OCI-LY1 (cell line): ENCODE measurements around the gene CSTB.
A peak's percentile ranks its signal among the peaks of the same experiment; 100 is the strongest.

Experiments used
- H2AFZ ChIP-seq: fragments of 200-600 bp; sonication (generic), shearing (Covaris generic); 2 replicates; pipeline ENCODE4 v1.6.0; 2014; ENCODE audit warnings: antibody characterized with exemption, mild to moderate bottlenecking, low read length
- H3F3A ChIP-seq: fragments of 200-600 bp; sonication (generic), shearing (Covaris generic); 2 replicates; pipeline ENCODE4 v1.6.0; 2014; ENCODE audit warnings: mild to moderate bottlenecking, antibody characterized with exemption, low read length, moderate library complexity; ENCODE audit not compliant: insufficient read depth
- H3K27ac ChIP-seq: fragments of 200-600 bp; sonication (generic); 2 replicates; pipeline ENCODE4 v1.5.1; 2014; ENCODE audit warnings: low read length, mixed run types, mild to moderate bottlenecking, low read depth; ENCODE audit not compliant: poor library complexity, severe bottlenecking
- H3K27me3 ChIP-seq: fragments of 200-600 bp; sonication (generic); 2 replicates; pipeline ENCODE4 v1.6.0; 2014; ENCODE audit warnings: antibody characterized with exemption, mild to moderate bottlenecking, low read length, moderate library complexity; ENCODE audit not compliant: insufficient read depth
- H3K36me3 ChIP-seq: fragments of 200-600 bp; sonication (generic); 2 replicates; pipeline ENCODE4 v1.6.1; 2014; ENCODE audit warnings: mild to moderate bottlenecking, antibody characterized with exemption, low read length, moderate library complexity, mixed read lengths; ENCODE audit not compliant: insufficient read depth
- H3K4me1 ChIP-seq: fragments of 200-600 bp; sonication (generic); 2 replicates; pipeline ENCODE4 v1.5.1; 2014; ENCODE audit warnings: mild to moderate bottlenecking, low read length, moderate library complexity; ENCODE audit not compliant: insufficient read depth, severe bottlenecking
- H3K4me2 ChIP-seq: fragments of 200-600 bp; sonication (generic), shearing (Covaris generic); 2 replicates; pipeline ENCODE4 v1.6.1; 2014; ENCODE audit warnings: low read length
- H3K4me3 ChIP-seq: fragments of 200-600 bp; sonication (generic); 2 replicates; pipeline ENCODE4 v1.5.1; 2014; ENCODE audit warnings: low read length, low read depth, mild to moderate bottlenecking, mixed read lengths; ENCODE audit not compliant: poor library complexity, severe bottlenecking
- H3K79me2 ChIP-seq: fragments of 200-600 bp; shearing (Covaris generic); 2 replicates; pipeline ENCODE4 v1.6.1; 2016; ENCODE audit warnings: mixed run types, low read length, mixed read lengths; ENCODE audit not compliant: insufficient read depth
- H3K9ac ChIP-seq: fragments of 200-600 bp; sonication (generic), shearing (Covaris generic); 2 replicates; pipeline ENCODE4 v1.6.1; 2014; ENCODE audit warnings: mild to moderate bottlenecking, low read length, mixed read lengths
- H3K9me2 ChIP-seq: fragments of 200-600 bp; sonication (generic), shearing (Covaris generic); 2 replicates; pipeline ENCODE4 v1.6.1; 2014; ENCODE audit warnings: low read depth, mild to moderate bottlenecking, low read length, mixed read lengths
- H3K9me3 ChIP-seq: fragments of 200-600 bp; shearing (Covaris generic); 2 replicates; pipeline ENCODE4 v1.6.1; 2014; ENCODE audit warnings: low read length, mixed read lengths
- H4K20me1 ChIP-seq: fragments of 200-600 bp; sonication (generic), shearing (Covaris generic); 2 replicates; pipeline ENCODE4 v1.6.0; 2016; ENCODE audit warnings: mild to moderate bottlenecking, low read length; ENCODE audit not compliant: insufficient read depth
- EZH2 ChIP-seq: fragments of 200-600 bp; sonication (generic), shearing (Covaris generic); IDR thresholded peaks from 2 replicates; pipeline ENCODE4 v1.8.0; 2017; ENCODE audit warnings: borderline replicate concordance, mixed run types, mild to moderate bottlenecking, antibody characterized with exemption, low read length, moderate library complexity, mixed read lengths
- TF ChIP-seq, protein P1 (sequence below): fragments of 200-600 bp; sonication (generic), shearing (Covaris generic); IDR thresholded peaks from 2 replicates; pipeline ENCODE4 v1.5.1; 2017; ENCODE audit warnings: mild to moderate bottlenecking, antibody characterized with exemption, low read length, moderate library complexity, mixed read lengths

CSTB gene

DNA sequence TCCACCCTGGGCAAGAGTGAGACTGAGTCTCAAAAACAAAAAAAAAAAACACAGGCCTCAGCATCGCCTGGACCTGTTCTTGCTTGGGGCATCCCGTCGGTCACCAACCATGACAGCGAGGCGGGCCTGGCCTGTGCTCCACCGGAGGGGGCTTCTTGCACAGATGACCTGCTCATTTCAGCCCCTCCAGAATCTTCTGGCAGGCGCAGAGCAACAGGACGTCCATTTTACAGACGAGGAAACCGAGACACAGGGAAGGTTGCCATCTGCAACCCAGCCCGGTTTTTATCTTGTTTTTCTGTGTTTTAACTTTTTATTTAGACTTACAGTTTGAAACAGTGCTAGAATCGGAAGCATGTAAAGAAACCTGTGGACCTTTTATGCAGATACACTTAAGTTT is 918 bp downstream of the CSTB start:
- H4K20me1 ChIP-seq, result no peaks in the 10 kb centered on the region
- H3K36me3 ChIP-seq, result peaks cover 30% of the 10 kb centered on the region
- H3K4me2 ChIP-seq, result peak overlapping the region; percentile 74
- H3K27me3 ChIP-seq, result no peaks in the 10 kb centered on the region
- no peaks in the 10 kb centered on the region for H3K9me2 ChIP-seq
- H2AFZ ChIP-seq, result no peak overlapping the region
- TF ChIP-seq, protein P1, sequence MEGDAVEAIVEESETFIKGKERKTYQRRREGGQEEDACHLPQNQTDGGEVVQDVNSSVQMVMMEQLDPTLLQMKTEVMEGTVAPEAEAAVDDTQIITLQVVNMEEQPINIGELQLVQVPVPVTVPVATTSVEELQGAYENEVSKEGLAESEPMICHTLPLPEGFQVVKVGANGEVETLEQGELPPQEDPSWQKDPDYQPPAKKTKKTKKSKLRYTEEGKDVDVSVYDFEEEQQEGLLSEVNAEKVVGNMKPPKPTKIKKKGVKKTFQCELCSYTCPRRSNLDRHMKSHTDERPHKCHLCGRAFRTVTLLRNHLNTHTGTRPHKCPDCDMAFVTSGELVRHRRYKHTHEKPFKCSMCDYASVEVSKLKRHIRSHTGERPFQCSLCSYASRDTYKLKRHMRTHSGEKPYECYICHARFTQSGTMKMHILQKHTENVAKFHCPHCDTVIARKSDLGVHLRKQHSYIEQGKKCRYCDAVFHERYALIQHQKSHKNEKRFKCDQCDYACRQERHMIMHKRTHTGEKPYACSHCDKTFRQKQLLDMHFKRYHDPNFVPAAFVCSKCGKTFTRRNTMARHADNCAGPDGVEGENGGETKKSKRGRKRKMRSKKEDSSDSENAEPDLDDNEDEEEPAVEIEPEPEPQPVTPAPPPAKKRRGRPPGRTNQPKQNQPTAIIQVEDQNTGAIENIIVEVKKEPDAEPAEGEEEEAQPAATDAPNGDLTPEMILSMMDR, result no peak
- TF ChIP-seq EZH2, result no peak
- peak overlapping the region; percentile 87 for H3K9ac ChIP-seq
- H3K9me3 ChIP-seq, result no peaks in the 10 kb centered on the region
- H3K27ac ChIP-seq, result peak overlapping the region; percentile 9
- H3K4me1 ChIP-seq, result peaks cover 39% of the 10 kb centered on the region
- H3F3A ChIP-seq, result peaks cover 5% of the 10 kb centered on the region
- no peaks in the 10 kb centered on the region for H3K79me2 ChIP-seq
- H3K4me3 ChIP-seq, result peak overlapping the region; percentile 95

DNA sequence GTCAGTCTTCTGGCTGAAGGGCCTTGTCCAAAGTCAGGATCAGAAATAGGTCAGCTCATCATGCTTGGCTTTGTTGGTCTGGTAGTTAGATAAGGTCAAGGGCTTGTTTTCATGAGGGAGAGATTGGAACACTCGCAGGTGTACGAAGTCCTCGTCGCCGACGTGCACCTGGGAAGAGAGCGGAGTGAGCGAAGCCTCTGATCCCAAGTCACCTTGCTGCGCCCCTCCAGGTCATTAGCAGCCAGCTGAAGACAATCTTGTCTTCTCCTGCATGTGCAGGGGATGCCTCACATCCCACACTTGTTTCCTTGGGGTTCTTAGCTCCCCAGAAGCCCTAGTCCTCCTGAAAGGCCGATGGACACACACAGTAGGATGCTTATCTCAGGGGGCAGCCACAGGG is 1.9 kb downstream of the CSTB start:
- Histone ChIP-seq H3K79me2 (no peaks in the 10 kb centered on the region), H3F3A (no peaks in the 10 kb centered on the region), H3K36me3 (peaks cover 30% of the 10 kb centered on the region), H3K9me3 (no peaks in the 10 kb centered on the region), H3K4me1 (peaks cover 31% of the 10 kb centered on the region), H3K9ac (no peak overlapping the region; the same call in 1 of the 2 replicates), H3K4me3 (no peak overlapping the region), H4K20me1 (no peaks in the 10 kb centered on the region), H3K27me3 (no peaks in the 10 kb centered on the region), H2AFZ (no peak overlapping the region), H3K4me2 (peak overlapping the region; percentile 74), H3K27ac (peak overlapping the region; percentile 14), H3K9me2 (no peaks in the 10 kb centered on the region)
- no peak for TF ChIP-seq EZH2
- TF ChIP-seq, protein P1, result no peak

- no peaks in the 10 kb centered on the region for H3F3A ChIP-seq
- TF ChIP-seq EZH2, result no peak
- TF ChIP-seq, protein P1, result no peak
Measured at GRCh38 chr21:43772425-43772821, 3.7 kb downstream of the CSTB start.

More at GRCh38 chr21:43772425-43772821, 3.7 kb downstream of the CSTB start:
- Histone ChIP-seq H3K9me2 (no peaks in the 10 kb centered on the region), H3K79me2 (no peaks in the 10 kb centered on the region), H3K4me2 (no peak overlapping the region), H4K20me1 (no peaks in the 10 kb centered on the region), H2AFZ (no peak overlapping the region), H3K27ac (no peak overlapping the region), H3K9me3 (no peaks in the 10 kb centered on the region), H3K36me3 (peaks cover 30% of the 10 kb centered on the region), H3K4me1 (peaks cover 17% of the 10 kb centered on the region), H3K9ac (no peak overlapping the region), H3K27me3 (no peaks in the 10 kb centered on the region), H3K4me3 (no peak overlapping the region)
